HG02884 (cell line): Measurements from ENCODE around the gene OCRL.
A peak's percentile ranks its signal among the peaks of the same experiment; 100 is the strongest.

ENCODE experiments used
- ATAC-seq: cut with Tn5 transposase; IDR thresholded peaks from one replicate; pipeline ENCODE4 v1.9.1; 2021; ENCODE audit warnings: mild to moderate bottlenecking, moderate library complexity; ENCODE audit not compliant: unreplicated experiment

Gene OCRL

DNA sequence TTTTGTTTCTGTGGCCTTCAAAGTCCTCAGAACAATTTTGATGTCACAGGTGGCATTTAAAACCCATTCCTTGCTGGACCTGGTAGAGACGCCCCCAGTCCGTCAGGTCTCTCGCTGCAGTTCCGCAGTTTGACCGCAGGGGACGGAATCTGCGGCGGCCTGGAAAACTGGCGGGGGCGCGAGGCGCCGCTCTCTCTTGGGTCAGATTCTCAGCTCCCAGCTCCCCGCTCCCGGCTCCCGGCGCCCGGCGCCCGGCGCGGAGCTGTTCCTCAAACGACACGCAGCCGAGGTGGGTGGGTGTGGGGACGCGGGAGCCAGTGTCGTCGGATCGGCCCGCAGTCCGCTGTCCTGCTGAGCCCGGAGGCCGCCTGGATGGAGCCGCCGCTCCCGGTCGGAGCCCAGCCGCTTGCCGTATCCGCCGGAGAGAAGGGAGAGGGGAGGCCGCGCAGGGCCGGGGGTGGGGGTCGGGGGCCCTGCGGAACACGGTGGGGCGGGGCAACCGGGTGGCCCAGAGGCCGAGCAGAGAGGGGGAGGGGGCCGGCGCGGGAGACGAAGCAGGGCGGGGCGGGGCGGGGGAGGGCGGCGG, at the start of gene OCRL:
Gene OCRL, plus strand, starts transcription at position 192 of the 586 bp plus-strand sequence. Its CDS starts 181 bp downstream, at position 373.
- peak; percentile 94 for ATAC-seq

DNA sequence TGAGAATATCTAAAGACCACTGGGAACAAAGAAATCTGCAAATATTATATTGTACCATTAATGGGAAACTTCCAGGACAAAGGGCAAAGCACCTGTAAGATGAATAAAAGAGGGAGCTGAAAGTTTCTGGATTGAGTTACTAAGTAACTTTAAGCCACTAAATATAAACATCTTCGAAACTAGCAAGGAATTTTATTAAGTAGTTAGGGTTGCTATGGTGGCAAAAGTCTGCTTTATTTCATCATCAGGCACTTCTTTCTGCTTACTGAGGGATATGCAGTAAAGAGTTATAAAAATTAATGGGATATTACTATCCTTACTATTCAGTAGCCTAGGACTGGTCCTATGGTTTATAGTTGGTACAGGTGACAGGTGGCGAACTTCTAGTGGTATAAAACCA, 49.7 kb upstream of the OCRL start:
- no peak for ATAC-seq

DNA sequence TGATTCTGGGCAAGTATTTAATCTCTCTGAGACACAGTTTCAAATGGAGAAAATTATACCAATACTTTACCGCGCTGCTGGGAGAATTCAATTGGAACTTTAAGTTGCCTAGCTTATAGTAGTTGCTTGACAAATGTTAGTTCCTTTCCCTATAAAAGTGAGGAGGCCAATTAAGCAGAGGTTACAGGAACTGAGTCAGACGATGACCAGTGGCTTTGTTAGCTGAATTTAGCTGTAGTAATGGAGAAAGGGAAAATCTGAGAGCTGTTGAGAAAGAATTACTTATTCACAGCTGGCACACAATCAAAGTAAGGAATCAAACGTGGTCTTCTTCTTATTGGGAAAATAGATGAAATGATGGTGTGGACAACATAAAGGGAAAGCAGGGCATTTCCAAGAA, 46.4 kb upstream of the OCRL start:
- no peak for ATAC-seq

DNA sequence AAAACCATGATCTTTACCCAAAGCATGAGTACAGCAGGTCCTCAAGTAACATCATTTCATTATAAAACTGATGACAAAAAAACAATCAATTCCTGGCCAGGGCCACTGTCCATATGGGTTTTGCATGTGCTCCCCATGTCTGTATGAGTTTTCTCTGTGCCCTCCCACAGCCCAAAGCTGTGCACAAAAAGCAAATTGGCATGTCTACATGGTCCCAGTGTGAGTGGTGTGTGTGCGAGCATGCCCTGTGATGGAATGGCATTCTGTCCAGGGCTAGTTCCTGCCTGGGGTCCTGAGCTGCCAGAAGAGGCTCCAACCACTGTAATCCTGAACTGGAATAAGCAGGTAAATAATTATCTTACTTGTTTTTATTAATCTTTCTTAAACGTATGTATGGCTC, 45.2 kb upstream of the OCRL start:
- no peak for ATAC-seq

DNA sequence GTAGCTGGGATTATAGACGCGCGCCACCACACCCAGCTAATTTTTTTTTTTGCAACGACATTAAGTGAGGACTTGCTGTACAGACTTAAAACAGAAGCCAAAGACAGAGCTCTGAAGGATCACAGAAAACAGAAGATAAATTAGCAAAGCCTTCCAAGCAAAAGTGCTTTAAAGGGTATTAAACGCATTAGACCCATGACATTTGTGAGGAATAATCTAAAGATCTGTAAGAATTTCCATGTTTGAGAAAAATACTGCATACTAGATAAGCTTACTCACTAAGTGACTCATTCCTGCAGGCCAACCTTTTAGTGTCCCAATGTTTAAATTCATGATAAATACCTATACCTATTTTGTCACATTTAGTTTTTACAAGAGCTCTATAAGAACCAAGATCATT, 44.2 kb upstream of the OCRL start:
- ATAC-seq, result no peak

DNA sequence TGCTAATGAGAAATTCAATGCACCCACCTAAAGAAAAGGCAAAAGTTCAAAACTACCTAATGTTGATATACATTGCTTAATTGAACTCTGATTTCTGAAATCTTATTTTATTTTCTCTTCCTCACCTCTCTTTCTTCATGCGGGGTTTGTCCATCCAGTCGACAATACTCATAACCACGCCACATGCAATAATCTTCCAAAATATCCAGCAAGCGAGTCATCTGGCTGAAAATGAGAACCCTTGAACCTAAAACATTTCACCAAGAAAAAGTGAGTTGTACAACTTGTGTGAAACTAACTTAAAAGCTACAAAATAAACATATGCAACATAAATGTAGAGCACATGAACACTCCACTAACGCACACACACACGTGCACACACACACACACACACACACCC, 43.4 kb upstream of the OCRL start:
- ATAC-seq, result no peak

DNA sequence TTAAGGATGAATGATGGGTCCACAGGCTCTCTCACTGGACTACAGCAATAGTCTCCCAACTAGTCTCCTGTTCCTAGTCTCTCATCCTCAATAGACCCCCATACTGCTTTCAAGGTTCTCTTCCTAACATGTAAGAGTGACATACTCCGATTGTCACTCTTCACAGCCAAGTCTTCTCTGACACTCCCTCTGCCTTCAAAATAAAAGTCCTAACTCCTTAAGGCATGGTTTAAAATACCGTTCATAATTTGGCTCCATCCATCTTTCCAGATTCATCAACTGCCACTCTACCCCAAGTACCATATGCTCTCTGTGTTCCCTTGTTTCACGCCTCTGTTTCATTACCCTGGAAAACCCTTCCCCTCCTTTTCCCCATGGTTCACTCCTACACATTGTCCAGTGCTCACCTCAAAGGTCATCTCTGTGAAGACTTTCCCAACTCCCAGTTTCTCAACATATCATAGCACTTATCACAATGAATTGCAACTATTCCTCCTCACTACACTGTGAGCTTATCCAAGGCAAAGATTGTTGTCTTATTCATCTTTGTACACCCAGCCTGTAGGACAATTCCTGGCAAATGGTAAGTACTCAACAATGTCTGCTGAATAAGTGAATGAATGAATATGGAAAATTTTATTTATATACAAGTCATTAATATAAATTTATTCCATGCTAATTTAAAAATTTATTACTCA, 42.8 kb upstream of the OCRL start:
- no peak for ATAC-seq

DNA sequence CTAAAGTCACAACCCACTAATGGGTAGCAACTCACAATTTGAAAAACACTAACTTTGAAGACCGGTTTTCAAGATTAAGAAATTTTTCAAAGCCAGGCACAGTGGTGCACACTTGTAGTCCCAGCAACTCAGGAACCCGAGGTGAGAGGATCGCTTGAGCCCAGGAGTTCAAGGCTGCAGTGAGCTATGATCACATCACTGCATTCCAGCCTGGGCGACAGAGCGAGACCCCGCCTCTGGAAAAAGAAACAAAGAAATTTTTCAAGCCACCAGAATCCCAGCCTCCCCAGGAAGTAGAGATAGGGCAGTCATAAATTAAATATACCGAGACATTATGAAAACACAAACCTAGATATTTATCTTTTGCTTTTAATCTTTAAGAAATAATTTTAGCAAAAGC, 29.7 kb upstream of the OCRL start:
- ATAC-seq, result no peak

DNA sequence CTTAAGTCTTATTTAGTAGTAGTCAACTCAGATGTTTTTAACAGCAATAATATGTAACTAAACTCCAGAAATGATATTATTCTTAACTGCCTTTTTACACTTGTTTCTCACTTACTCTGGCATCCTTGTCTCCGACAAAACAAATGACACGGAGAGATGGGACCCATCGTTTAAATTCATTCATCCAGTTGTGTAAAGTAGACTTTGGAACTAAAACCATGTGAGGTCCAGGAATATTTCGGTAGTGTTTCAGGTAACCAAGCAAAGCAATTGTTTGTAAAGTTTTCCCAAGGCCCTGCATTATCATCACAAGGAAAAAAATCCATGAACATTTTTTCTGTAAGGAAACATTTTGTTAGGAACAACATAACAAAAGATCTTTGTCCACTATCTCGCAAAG, 28.4 kb upstream of the OCRL start:
- no peak for ATAC-seq

DNA sequence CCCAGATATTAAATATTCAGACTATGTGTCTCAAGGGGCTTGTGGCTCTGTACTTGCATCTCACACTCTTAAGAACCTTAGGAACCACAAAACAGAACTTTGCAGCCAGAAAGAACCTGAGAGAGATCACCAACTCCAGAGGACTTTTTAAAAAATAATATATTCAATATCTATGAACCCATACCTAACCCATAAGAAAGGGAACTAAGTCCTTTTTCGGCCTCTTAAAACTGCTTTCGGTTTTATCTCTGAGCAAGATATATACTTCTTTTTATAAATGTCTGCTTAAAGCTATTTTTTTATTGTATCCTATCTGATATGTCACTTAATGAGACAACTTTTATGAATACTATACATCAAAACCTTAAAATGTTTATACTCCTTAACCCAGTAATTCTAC, 27.6 kb upstream of the OCRL start:
- ATAC-seq, result no peak

DNA sequence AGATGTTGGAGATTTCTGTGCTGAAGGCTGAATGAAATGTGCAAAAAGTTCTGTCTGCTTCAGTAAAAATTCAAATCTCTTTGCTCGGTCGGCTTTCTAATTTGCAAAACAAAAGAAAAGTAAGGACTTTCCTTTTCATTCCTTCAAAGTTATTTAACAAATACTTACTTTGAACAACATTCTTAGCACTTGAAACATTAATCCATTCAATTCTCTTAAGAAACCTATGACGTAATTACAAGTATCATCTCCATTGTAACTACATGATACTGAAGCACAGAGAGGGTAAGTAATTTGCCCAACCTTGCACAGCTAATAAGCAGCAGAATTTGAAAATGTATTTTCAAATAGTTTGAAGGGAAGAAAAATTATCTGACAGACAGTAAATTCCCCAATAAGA, 23.7 kb upstream of the OCRL start:
- no peak for ATAC-seq

DNA sequence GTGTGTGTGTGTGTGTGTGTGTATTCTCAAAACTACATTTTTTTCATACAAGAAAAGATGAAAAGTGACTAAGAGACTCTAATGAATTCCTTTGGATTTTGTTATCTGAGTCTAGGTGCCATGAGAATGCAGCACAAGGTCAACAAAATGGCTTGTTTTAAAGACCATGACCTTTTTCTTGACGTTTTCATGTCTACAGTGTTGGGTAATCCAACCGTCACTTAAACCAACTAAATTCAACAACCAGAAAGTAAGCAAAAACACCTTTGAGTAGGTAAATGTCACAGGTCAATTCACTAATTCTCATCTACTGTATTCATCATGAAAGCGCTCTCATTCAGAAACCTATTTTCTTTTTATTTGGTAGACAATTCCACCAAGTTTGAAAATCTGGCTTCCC, 19.9 kb upstream of the OCRL start:
- ATAC-seq, result no peak

DNA sequence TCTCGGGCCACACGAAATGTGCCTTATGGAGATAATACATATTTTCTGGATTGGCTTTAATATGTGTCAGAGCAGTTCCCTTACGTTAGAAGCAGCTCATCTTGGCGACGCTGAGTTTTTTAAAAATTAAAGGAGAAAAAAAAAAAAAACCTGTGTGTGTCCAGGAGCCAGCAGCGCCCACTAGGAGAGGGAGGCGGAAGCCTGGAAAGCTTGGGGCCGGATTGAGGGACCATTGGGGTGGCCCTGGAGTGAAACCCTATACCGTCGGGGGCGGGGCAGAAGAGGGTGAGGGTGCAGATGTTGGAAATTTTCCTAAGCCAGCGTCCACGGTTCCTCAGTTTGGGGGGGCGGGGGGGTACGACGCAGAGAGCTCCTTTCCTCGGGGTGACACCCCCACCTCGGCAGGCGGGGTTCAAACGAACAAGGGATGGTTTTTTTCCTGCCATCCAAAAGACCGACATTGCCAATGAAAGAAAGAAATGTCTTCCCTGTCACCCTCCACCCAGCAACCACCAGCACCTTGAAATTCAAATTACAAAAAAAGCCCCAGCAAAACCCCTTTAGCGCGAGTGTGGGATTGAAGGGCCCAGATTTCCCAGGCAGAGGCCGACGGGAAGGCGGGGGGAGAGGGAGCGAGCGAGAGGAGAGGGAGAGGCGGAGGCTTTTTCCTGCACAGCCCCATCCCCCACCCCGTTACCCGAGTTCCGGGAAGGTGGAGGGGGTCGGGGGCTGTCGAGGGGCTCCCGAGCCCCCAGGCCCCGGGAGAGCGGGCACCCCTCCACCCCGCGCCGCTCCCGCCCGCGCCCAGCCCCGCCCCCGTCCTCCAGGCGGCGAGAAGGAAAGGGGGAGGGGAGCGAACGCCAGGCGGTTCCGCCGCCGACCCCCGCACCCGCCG, 17.6 kb upstream of the OCRL start:
- no peak for ATAC-seq

DNA sequence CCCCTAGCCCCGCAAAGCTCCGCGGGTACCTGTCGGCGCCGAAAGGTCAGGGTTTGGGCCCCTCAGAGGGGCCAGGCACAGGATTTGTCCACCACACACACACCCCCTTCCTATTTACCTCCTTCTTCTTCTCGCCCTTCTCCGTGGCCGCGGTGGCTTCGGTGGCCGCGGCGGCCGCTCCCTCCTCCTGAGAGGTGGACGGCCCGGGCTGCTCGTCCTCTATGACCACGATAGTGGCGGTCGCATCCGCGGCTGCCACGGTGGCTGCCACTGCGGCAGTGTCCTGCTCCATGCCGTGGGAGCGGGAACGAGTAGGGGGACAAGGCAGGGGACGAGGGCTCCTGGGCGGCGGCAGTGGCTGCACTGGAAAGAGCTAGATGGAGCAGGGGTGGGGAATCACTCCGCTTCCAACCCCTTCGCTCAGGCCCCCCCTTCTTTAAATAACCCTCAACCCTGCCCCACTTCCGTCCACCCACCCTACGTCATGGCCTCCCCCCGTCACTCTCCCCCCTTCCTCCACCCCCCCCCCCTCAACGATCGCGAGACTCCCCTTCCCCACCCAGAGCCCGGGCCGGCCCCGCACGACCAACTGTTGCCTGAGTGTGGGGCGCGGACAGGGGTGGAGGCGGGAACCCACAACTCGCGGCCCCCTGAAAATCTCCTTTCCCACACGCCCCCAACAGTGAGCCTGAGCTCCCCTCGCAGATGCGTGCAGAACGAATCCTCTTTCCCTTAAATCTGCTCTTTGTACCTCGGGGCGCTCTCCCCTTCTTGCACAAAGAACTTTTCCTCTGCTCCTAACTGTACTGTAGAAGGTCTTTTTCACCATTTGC, 16.8 kb upstream of the OCRL start, which contains the start of gene SMARCA1:
Gene SMARCA1, minus strand, starts transcription at position 412 of the 833 bp plus-strand sequence. Its CDS starts 120 bp downstream, at position 292.
- ATAC-seq, result no peak

DNA sequence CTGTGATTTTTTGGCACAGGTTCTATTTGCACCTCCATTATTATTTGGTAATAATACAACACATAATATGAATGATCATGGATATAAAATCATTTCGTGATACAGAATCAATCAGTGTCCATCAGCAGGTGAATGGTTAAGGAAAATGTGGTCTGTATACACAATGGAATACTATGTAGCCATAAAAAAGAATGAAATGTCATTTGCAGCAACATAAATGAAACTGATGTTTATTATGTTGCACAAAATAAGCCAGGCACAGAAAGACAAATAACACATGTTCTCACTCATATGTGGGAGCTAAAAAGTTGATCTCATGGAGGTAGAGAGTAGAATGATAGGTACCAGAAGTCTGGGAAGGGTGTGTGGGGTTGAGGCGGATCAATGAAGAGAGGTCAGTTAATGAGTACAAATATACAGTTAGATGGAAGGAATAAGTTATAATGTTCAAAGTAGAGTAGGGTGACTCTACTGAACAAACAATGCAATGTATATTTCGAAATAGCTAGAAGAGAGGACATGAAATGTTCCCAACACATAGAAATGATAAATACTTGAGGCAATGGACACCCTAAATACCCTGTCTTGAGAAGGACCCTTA, 15.7 kb upstream of the OCRL start:
- ATAC-seq, result no peak

DNA sequence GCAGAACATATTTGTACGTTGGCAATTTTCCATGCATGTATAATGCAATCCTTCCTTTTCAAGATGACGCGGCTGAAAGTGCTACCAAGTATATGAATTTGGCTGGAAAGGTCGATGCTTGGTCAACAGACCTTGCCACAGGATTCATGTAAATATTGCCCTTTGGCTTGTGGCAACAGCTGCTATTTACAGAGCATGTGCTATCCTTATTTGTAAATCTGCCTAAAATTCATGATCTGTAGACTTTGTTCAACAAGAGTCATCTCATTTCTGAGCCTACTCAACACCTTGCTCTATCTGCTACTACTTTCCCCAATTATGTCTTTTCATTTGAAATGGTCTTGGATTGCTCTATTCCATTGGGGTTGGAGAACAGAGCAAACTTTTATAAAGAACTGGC, 14.9 kb upstream of the OCRL start:
- no peak for ATAC-seq

DNA sequence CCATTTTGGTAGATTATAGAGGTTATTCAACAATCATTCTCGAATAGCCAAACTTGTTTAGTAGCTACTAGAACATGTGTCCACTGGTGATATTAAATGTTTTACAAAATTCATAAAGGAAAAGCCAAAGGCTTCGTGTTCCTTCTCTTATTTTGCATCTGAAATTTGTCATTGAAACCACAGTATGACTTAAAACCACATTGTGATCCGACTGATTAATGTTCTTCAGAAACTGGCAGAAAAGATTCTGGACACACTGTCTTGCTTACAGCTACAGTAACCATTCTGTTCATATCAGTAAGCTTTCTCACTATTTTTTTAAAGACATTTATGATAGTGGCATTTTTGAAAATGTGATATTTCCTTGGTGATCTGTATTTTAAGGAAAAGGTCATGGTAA, 14.2 kb upstream of the OCRL start:
- no peak for ATAC-seq

DNA sequence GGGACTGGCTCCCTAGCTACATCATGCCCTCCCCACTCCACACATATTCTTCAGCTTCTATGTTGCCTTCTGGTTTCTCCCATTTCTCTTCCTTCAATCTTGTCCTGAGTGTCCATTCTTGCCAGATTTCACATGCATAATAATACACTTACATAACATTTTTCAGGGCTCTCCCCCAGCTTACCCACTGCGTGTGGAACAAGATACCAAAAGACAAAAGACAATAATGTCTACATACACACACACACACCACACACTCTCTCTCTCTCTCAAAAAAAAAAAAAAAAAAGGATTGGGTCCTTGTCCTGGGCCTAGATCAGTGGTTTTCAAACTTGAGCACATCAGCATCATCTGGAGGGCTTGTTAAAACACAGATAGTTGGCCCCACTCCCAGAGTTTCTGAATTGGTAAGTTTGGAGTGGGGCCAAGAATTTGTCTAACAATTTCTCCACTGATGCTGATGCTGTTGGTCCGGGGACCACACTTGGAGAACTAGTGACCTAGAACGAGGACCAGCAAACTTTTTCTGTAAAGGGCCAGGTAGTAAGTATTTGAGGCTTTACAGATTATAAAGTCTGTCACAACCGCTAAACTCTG, 10.3 kb upstream of the OCRL start:
- ATAC-seq, result no peak

DNA sequence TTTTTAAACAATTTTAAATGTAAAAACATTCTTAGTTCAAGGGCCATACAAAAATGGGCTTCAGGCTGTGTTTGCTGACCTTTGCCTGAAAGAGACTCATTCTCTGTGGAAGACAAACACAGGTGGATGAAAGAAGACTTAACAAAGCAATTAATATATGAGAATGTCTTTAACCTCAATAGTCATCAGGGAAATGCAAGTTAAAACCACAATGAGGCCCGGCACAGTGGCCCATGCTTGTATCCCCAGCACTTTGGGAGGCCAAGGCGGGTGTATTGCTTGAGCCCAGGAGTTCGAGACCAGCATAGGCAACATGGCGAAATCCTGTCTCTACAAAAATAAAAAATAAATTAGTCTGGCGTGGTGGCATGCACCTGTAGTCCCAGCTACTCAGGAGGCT, 9.6 kb upstream of the OCRL start:
- ATAC-seq, result no peak

DNA sequence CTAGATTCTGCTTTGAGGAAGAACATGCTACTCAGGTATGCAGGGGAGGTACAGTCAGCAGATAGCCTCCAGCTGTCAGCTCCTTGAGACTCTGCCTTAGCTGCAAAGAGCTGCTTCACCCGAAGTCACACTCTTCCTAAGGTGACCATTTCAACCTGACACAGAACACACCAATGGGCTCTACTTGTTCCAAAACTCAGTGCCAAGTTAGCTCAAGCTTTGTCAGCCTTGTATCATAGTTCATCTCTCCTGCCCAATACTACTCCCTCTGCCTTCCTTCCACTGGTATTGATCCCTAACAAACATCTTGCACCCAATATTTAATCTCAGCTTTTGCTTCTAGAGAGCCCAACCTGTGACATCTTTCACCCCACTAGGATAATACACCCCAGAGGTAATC, 8.9 kb upstream of the OCRL start:
- ATAC-seq, result no peak
